WERI-Rb-1 (cell line): ENCODE measurements around the gene TMEM205.
"Not testable (repeated sequence)": the region's sequence is repeated elsewhere in the genome, so short reads cannot be mapped to it uniquely, and the experiment has no call there.

Experiments
- DNase-seq: peaks from one replicate; pipeline ENCODE4 v3.0.0-alpha.2; 2020
- H3K27ac ChIP-seq: fragments of 250-450 bp; sonication (Bioruptor Pico); 2 replicates; pipeline ENCODE4 v1.5.1; 2020; ENCODE audit warnings: mild to moderate bottlenecking, moderate library complexity
- H3K27me3 ChIP-seq: fragments of 250-450 bp; sonication (Bioruptor Pico); 2 replicates; pipeline ENCODE4 v1.5.1; 2021; ENCODE audit warnings: mild to moderate bottlenecking, low read depth, moderate library complexity; ENCODE audit not compliant: insufficient read depth, severe bottlenecking
- H3K36me3 ChIP-seq: fragments of 250-450 bp; sonication (Bioruptor Pico); 2 replicates; pipeline ENCODE4 v1.5.1; 2020; ENCODE audit warnings: mild to moderate bottlenecking, moderate library complexity
- H3K4me3 ChIP-seq: 2 replicates; pipeline ENCODE4 v1.5.1; 2011; ENCODE audit warnings: low read depth, mild to moderate bottlenecking, control low read depth, low read length
- H3K9me3 ChIP-seq: fragments of 250-450 bp; sonication (Bioruptor Pico); 2 replicates; pipeline ENCODE4 v1.5.1; 2021; ENCODE audit warnings: mild to moderate bottlenecking, moderate library complexity; ENCODE audit not compliant: severe bottlenecking
- TF ChIP-seq, protein P1 (sequence below): IDR thresholded peaks from 2 replicates; pipeline ENCODE4 v1.5.1; 2011; ENCODE audit warnings: low read depth, mild to moderate bottlenecking, control low read depth, inconsistent platforms, low read length

The TMEM205 gene

DNA sequence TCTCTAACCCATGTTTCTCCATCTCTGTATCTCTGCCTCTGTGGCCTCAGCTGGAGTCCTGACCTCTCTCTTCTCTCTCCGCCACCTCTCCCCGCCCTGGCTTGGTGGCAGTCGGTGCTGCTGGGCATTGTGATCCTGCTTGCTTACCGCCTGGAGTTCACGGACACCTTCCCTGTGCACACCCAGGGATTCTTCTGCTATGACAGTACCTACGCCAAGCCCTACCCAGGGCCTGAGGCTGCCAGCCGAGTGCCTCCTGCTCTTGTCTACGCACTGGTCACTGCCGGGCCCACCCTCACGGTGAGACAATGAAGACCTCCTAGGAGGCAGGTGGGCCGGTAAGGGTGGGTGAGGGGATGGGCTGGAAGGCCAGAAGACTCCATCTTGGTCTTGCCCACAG lies 13.4 kb upstream of the TMEM205 start:
- Histone ChIP-seq H3K27me3 (no peaks in the 10 kb centered on the region), H3K36me3 (peaks cover 41% of the 10 kb centered on the region), H3K4me3 (no peak overlapping the region), H3K27ac (no peak overlapping the region), H3K9me3 (no peaks in the 10 kb centered on the region)
- TF ChIP-seq, protein P1, sequence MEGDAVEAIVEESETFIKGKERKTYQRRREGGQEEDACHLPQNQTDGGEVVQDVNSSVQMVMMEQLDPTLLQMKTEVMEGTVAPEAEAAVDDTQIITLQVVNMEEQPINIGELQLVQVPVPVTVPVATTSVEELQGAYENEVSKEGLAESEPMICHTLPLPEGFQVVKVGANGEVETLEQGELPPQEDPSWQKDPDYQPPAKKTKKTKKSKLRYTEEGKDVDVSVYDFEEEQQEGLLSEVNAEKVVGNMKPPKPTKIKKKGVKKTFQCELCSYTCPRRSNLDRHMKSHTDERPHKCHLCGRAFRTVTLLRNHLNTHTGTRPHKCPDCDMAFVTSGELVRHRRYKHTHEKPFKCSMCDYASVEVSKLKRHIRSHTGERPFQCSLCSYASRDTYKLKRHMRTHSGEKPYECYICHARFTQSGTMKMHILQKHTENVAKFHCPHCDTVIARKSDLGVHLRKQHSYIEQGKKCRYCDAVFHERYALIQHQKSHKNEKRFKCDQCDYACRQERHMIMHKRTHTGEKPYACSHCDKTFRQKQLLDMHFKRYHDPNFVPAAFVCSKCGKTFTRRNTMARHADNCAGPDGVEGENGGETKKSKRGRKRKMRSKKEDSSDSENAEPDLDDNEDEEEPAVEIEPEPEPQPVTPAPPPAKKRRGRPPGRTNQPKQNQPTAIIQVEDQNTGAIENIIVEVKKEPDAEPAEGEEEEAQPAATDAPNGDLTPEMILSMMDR = no peak
- DNase-seq = no peak

DNA sequence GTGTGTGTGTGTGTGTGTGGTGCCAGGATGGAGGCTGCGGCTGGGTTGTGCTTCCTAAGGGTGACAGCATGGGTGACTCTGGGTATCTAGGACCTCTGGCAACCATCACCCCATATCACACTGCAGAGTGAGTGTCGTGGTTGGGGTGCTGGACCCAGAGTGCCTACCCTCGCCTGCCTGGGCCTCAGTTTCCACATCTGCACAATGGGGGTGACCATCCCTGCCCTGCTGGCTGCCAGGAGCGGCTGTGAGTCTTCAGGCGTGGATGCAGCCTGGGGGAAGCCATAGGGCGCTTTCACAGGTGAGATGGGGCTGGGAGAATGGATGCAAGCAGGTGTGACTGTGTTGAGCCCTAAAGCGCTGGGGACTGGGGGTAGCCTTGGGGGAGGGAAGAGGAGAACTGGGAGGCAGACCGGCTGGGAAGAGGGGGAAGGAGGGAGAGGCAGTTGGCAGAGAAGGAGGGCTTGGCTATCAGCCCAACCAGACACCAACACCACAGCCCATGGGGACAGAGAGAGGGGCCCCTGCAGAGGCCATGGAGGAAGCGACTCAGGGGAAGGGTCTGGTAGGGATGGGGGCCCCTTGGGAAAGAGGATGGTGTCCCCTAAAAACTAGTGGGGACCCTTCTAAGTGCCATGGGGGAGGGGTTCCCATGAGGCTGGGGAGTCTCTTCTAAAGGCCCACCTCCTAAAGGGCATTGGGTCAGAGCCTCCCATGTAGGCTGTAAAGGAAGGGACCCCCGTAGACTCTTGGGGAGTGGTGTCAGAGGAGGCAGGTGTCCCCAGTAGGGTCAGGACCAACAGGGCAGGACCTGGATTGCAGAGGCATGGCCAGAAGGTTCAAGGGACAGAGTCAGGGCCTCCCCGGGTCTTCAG lies 10.8 kb upstream of the TMEM205 start:
- Histone ChIP-seq H3K27ac (no peak overlapping the region), H3K36me3 (peaks cover 25% of the 10 kb centered on the region), H3K27me3 (no peaks in the 10 kb centered on the region), H3K9me3 (no peaks in the 10 kb centered on the region), H3K4me3 (no peak overlapping the region)
- TF ChIP-seq, protein P1 = no peak
- no peak for DNase-seq

DNA sequence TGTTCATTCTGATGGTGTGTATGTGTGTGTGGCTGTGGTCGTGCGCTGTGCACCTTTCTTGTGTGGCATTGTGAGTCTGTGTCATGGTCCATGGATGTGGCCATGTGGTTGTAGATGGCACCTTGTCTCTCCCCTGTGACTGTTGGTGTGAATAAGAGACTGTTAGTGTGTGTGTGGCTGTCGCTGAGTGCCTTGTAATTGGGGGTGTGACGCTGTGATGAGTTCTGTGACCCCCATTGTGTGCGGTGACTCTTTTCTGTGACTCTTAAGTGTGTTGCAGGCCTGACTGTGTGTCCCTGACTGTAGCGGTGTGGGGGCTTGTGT lies 10.0 kb upstream of the TMEM205 start:
- TF ChIP-seq, protein P1 = no peak
- Histone ChIP-seq H3K27ac (no peak overlapping the region; the same call in 1 of the 2 replicates), H3K36me3 (peaks cover 16% of the 10 kb centered on the region), H3K9me3 (no peaks in the 10 kb centered on the region), H3K27me3 (no peaks in the 10 kb centered on the region), H3K4me3 (peak overlapping the region; percentile 53)
- no peak for DNase-seq

DNA sequence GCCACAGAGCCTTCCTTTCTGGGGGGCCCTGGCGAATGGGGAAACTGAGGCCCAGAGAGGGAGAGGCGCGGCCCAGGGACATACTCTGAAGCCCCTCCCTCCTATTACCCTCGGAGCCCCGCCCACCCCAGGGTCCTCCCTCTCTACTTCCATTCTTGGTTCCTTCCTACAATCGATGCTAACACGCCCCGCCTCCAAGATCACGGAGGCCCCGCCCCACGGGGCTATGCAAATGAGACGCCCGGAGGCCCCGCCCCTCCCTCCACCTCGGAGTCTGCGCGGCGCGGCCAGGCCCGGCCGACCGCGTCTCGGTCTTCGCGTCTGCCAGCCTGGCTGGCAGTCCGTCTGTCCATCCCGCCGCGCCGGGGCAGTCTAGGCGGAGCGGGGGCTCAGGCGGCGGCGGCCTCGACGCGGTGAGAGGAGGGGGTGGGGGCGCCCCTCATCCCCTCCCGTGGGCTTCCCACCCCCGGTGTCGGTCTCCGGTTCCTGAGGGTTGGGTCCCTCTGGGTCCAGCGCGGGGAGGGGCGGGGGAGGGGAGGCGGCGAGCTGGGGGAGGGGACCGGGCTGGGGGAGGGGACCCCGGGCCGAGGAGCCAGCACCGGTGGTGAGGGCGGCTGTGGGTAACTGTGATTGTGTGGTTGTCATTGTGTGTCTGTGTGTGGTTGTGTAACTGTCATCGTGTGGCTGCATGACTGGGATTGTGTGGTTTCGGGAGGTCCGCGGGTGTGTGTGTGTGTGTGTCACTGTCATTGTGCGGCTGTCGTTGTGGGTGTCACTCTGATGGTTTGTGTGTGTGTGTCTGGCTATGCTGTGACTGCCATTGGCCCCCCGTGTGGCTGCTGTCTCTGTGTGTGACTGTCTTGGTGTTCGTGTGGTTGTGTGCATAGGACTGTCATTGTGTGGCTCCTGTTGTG lies 9.3 kb upstream of the TMEM205 start, which contains the start of gene PLPPR2:
Gene PLPPR2 (plus strand): TSS at position 273 of the 914 bp plus-strand sequence. CDS start 2,242 bp downstream, outside the sequence.
- TF ChIP-seq, protein P1 = no peak
- Histone ChIP-seq H3K27me3 (no peaks in the 10 kb centered on the region), H3K36me3 (peaks cover 10% of the 10 kb centered on the region; the same call in 1 of the 2 replicates), H3K9me3 (no peaks in the 10 kb centered on the region), H3K27ac (peak within 1 kb of the TSS; percentile 62), H3K4me3 (peak within 1 kb of the TSS; percentile 53)
- peak; percentile 97 for DNase-seq

DNA sequence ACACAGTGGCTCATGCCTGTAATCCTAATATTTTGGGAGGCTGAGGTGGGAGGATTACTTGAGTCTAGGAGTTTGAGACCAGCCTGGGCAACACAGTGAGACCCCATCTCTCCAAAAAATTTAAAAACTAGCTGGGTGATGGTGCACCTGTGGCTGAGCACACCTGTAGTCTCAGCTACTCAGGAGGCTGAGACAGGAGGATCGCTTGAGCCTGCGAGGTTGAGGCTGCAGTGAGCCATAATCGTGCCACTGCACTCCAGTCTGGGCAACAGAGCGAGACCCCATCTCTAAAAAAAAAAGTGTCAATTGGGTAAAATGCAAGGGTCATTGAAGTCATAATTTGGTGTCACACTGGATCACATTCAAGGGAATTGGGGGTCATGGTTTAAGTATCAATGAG lies 8.0 kb upstream of the TMEM205 start:
- not testable (repeated sequence) for H3K27me3 ChIP-seq, DNase-seq, H3K9me3 ChIP-seq, H3K4me3 ChIP-seq, H3K27ac ChIP-seq, H3K36me3 ChIP-seq

DNA sequence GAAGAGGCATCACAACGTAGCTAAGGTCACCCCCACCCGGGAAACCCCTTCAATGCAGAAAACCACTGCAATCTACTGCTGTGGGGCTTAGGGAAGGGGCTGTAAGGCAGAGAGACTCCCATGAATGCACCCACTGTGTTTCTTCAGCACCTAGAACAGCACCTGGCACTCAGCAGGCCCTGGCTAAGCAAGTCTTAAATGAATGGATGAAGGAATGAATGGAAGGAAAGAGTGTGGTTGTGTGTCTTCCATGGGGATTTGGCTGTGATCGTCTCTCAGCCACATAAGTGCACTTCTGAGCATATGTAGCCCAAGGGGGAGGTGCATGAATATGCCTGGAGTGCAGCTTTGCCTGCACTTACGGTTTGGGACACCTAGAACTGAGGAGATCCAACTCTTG lies 3.1 kb upstream of the TMEM205 start:
- no peak overlapping the region for H3K27ac ChIP-seq
- H3K9me3 ChIP-seq = peaks cover 13% of the 10 kb centered on the region
- H3K27me3 ChIP-seq = no peaks in the 10 kb centered on the region
- TF ChIP-seq, protein P1 = no peak
- no peak overlapping the region for H3K4me3 ChIP-seq
- no peak for DNase-seq
- no peaks in the 10 kb centered on the region for H3K36me3 ChIP-seq
